HepG2 (cell line): ENCODE data around the gene CYB5R3. TPM values are rescaled to one million over a fixed set of nuclear protein-coding genes. Genes with fewer than 3 reads are reported as not detected.

Source experiments
- polyA plus RNA-seq, 8 experiments: library from polyadenylated mRNA; depleted of rRNA in 3 of 8; stranded (reverse) in 7 of 8; unstranded in 1 of 8; fragments of >200 nt; fragmentation: Illumina TruSeq in 4 of 8; extraction: Trizol in 4 of 8; gene quantifications; 2 replicates each; pipeline versions ENCODE4 v1.2.1 to v1.2.3, GENCODE V29; 2011 to 2016; ENCODE audit warnings: low read depth in 4 of 8, missing spikeins in 1 of 8, mixed read lengths in 1 of 8; ENCODE audit not compliant: insufficient read depth in 1 of 8
- small RNA-seq, 3 experiments: library from RNA; depleted of rRNA; stranded (forward); fragments of <200 nt; gene quantifications; one replicate each; pipeline ENCODE3, GENCODE V24; 2012; ENCODE audit warnings: low read depth in 2 of 3, low replicate concordance in 1 of 3; ENCODE audit not compliant: insufficient read length in 3 of 3, insufficient read depth in 2 of 3
- total RNA-seq, 5 experiments: library from RNA; depleted of rRNA; stranded (reverse); fragments of >200 nt; fragmentation: Illumina TruSeq; extraction: Trizol; gene quantifications; 2 replicates each; pipeline ENCODE4 v1.2.3, GENCODE V29; 2016; ENCODE audit warnings: low read depth in 1 of 5

The CYB5R3 gene
- total and polyA plus RNA-seq, 2 of the 13 experiments (the other 11 are each of a cell fraction or from before 2014, with no cell fraction given), result 32.4 to 305 TPM

Small RNA genes within 50 kb of the gene (small RNA-seq; reads per million reads assigned to genes)
- 0 reads per million in 3 experiments for gene RNU6-513P

Other genes starting within 250 kb of the CYB5R3 start
- not detected in 2 replicates for gene NFAM1, start 217.0 kb downstream of the CYB5R3 start, total RNA-seq (2016; rRNA removed; fragmentation: Illumina TruSeq; extraction: Trizol)
- gene NFAM1, start 217.0 kb downstream of the CYB5R3 start, polyA plus RNA-seq (2011; rRNA removed), result 0.03 and 0.10 TPM in 2 replicates
- gene RRP7A, start 129.6 kb downstream of the CYB5R3 start, total RNA-seq (2016; rRNA removed; fragmentation: Illumina TruSeq; extraction: Trizol), result 41.6 and 48.6 TPM in 2 replicates
- 13.8 and 15.3 TPM in 2 replicates for gene RRP7A, start 129.6 kb downstream of the CYB5R3 start, polyA plus RNA-seq (2011; rRNA removed)
- 1.0 and 1.6 TPM in 2 replicates for gene SERHL2, start 95.4 kb downstream of the CYB5R3 start, total RNA-seq (2016; rRNA removed; fragmentation: Illumina TruSeq; extraction: Trizol)
- gene SERHL2, start 95.4 kb downstream of the CYB5R3 start, polyA plus RNA-seq (2011; rRNA removed), result 1.8 and 3.3 TPM in 2 replicates
- 47.4 and 64.1 TPM in 2 replicates for gene POLDIP3, start 34.5 kb downstream of the CYB5R3 start, total RNA-seq (2016; rRNA removed; fragmentation: Illumina TruSeq; extraction: Trizol)
- gene POLDIP3, start 34.5 kb downstream of the CYB5R3 start, polyA plus RNA-seq (2011; rRNA removed), result 45.8 and 50.1 TPM in 2 replicates
- 0.97 TPM in 1 of 2 replicates, not detected in the other for gene ATP5MGL, start 8.8 kb downstream of the CYB5R3 start, total RNA-seq (2016; rRNA removed; fragmentation: Illumina TruSeq; extraction: Trizol)
- 0.40 and 0.50 TPM in 2 replicates for gene ATP5MGL, start 8.8 kb downstream of the CYB5R3 start, polyA plus RNA-seq (2011; rRNA removed)
- gene A4GALT, start 71.5 kb upstream of the CYB5R3 start, total RNA-seq (2016; rRNA removed; fragmentation: Illumina TruSeq; extraction: Trizol), result 0.09 TPM in 1 of 2 replicates, not detected in the other
- 1.1 and 2.7 TPM in 2 replicates for gene A4GALT, start 71.5 kb upstream of the CYB5R3 start, polyA plus RNA-seq (2011; rRNA removed)
- 41.7 and 66.7 TPM in 2 replicates for gene ARFGAP3, start 207.9 kb upstream of the CYB5R3 start, total RNA-seq (2016; rRNA removed; fragmentation: Illumina TruSeq; extraction: Trizol)
- gene ARFGAP3, start 207.9 kb upstream of the CYB5R3 start, polyA plus RNA-seq (2011; rRNA removed), result 51.0 and 61.6 TPM in 2 replicates